Measurements from ENCODE around the gene OR1F1.
A peak's percentile ranks its signal among the peaks of the same experiment; 100 is the strongest.
"Not testable (repeated sequence)": the region's sequence is repeated elsewhere in the genome, so short reads cannot be mapped to it uniquely, and the experiment has no call there.

The OR1F1 gene

GRCh38 chr16:3198334-3199072, 10.5 kb downstream of the OR1F1 start:
- no peak for DNase-seq (ENCODE audit: low read depth, low spot score)

- DNase-seq (ENCODE audit: low read depth, low spot score), result no peak
Observed at GRCh38 chr16:3202903-3203539, 15.0 kb downstream of the OR1F1 start.

GRCh38 chr16:3205939-3206338, 17.9 kb downstream of the OR1F1 start:
- not testable (repeated sequence) for DNase-seq (ENCODE audit: low read depth, low spot score)

DNA sequence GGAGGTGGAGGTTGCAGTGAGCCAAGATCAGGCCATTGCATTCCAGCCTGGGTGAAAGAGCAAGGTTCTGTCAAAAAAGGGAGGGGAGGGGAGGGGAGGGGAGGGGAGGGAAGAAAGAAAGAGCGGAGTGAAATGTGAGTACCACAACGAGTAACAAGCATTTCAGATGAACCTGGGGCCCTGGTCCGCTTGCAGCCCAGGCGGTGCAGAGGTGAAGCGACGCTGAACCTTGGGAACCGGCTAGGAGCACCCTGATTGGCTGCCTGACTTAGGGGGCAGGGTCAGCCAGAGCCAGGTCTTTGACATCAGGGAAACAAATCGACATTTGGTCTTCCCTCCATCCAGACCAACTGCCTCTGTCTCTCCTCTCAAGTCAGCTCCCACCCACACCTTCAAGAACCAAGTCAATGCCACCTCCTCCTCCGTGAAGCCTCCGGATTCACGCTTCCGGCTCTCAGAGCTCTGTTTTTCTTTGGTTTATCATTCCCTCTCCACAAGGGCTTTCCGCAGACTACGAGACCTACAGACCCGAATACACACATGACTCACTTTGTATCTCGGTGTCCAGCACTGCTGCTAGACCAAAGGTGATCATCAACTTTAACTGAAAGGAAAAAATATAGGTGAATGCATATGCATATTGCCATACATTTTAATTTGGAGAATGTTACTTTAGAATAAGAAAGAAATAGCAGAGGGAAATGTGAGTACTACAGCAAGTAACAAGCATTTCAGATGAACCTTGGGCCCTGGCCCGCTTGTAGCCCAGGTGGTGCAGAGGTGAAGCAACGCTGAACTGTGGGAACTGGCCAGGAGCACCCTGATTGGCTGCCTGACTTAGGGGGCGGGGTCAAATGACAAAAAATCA, 19.3 kb downstream of the OR1F1 start:
- no peak for DNase-seq (ENCODE audit: low read depth, low spot score)

DNA sequence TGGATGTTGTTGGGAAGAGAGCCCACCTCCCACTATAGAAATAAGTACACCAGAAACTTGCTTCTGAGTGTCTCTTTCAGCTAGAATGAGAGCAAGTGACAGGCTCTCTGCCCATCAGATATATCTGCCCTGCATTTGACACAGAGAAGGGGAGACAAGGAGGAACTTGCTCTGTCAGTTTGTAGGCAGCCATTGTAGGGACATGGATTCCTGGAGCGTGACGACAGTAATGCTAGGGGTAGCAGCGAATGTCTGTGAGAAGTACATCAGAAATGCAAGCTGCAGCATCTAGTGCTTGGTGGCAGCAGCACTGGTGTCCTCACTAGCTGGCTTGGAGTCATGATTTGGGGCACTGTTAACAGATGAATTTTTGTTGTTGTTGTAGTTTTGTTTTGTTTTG, 24.0 kb downstream of the OR1F1 start:
- no peak for DNase-seq (ENCODE audit: low read depth, low spot score)

DNA sequence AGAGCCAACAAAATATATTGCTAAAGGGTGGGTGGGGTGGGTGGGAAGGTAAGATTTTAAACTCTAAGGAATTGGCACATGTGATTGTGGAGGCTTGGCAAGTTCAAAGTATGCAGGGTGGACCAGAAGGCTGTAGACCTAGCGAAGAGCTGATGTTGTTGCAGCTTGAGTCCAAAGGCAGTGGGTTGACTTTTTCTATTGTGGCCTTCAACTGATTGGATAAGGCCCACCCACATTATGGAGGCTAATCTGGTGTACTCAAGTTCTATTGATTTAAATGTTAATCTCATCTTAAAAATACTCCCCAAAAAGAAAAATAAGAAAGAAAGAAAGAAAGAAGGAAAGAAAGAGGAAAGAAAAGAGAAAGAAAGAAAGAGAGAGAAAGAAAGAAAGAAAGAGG, 24.6 kb downstream of the OR1F1 start:
- no peak for DNase-seq (ENCODE audit: low read depth, low spot score)

DNA sequence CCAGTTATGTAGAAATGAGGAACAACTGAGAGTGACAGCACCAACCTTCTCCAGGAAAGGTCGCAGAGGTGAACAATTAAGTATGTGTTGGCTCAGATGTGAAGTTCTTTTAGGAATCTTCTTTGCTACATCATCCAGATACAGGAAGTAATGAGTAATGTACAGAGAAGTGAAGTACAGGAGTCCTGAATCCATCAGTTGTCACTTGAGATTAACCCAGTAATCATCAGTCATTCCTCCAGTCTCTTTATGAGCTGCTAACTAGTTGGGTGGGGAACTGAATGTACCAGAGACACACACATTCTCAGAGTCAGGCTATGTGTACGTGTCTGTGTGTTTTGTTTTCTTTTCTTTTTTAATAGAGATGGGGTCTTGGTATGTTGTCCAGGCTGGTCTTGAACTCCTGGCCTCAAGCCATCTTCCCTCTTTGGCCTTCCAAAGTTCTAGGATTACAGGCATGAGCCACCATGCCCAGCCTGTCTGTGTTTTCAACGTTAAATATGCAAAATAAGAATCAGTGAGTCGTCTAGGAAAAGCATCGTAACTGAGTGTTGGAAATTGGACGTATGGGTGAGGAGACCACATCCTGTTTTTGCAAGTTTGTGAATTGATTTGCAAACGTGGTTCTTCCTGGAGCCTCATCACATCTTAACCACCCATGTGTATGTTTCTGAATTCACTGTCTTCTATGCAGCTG, 27.0 kb downstream of the OR1F1 start:
- no peak for DNase-seq (ENCODE audit: low read depth, low spot score)

GRCh38 chr16:3215601-3216262, 27.7 kb downstream of the OR1F1 start:
- no peak for DNase-seq (ENCODE audit: low read depth, low spot score)

DNA sequence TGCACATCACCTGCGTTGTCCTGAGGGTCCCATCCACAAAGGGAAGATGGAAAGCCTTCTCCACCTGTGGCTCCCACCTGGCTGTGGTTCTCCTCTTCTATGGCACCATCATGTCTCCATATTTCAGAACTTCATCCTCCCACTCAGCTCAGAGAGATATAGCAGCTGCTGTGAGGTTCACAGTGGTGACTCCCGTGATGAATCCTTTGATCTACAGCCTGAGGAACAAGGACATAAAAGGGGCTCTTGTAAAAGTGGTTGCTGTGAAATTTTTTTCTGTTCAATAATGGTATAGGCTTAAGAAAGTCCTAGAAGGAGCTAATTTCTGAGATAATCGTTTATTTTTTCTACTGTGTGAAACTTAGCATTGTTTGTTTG, 28.2 kb downstream of the OR1F1 start:
- no peak for DNase-seq (ENCODE audit: low read depth, low spot score)

GRCh38 chr16:3220839-3221238, 32.8 kb downstream of the OR1F1 start:
- DNase-seq (ENCODE audit: low read depth, low spot score), result no peak

GRCh38 chr16:3223913-3224515, 36.0 kb downstream of the OR1F1 start:
- DNase-seq (ENCODE audit: low read depth, low spot score), result no peak

GRCh38 chr16:3234543-3234856, 46.5 kb downstream of the OR1F1 start:
- DNase-seq (ENCODE audit: low read depth, low spot score), result no peak

- DNase-seq (ENCODE audit: low read depth, low spot score), result peak; percentile 98
Observed at GRCh38 chr16:3234857-3235561, 47.0 kb downstream of the OR1F1 start, which contains the start of gene ZNF200. TSS of gene ZNF200 (minus strand) at chr16:3235158. CDS start at chr16:3233755, 1,403 bp downstream.

- no peak for DNase-seq (ENCODE audit: low read depth, low spot score)
Observed at GRCh38 chr16:3235856-3236669, 48.1 kb downstream of the OR1F1 start.

- DNase-seq (ENCODE audit: low read depth, low spot score), result no peak
Observed at GRCh38 chr16:3241761-3242160, 53.8 kb downstream of the OR1F1 start.

GRCh38 chr16:3242709-3243108, 54.7 kb downstream of the OR1F1 start:
- DNase-seq (ENCODE audit: low read depth, low spot score), result no peak

- no peak for DNase-seq (ENCODE audit: low read depth, low spot score)
Observed at GRCh38 chr16:3243882-3244281, 55.9 kb downstream of the OR1F1 start.

DNA sequence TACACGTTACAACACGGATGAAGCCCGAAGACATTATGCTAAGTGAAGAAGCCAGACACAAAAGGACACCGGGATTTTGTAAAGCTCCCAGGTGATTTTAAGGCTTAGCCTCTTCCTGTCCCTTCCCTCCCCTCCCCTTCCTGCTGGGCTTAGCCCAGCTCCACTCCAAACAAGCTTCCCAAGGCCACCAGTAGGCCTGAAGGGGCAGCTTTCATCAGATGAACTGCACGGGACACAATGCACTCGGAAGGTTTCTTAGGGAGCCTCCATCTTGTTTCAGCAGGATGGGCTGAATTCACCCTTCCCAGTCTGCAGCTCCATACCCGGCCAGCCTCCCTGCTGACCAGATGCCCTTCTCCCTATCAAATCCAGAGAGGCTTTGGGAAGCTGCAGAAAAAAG, 58.0 kb downstream of the OR1F1 start:
- DNase-seq (ENCODE audit: low read depth, low spot score), result no peak

- DNase-seq (ENCODE audit: low read depth, low spot score), result no peak
Observed at GRCh38 chr16:3246876-3247275, 58.9 kb downstream of the OR1F1 start.

- DNase-seq (ENCODE audit: low read depth, low spot score), result no peak
Observed at GRCh38 chr16:3248596-3248995, 60.6 kb downstream of the OR1F1 start.

All from astrocyte of the hippocampus (primary cell).